ENCODE results near the gene ADISSP. TPM values are rescaled to one million over a fixed set of nuclear protein-coding genes. Genes with fewer than 3 reads are reported as not detected.

The ADISSP gene
- total and polyA plus RNA-seq, 4 donors = 8.6 to 53.7 (median 35.1) TPM

DNA sequence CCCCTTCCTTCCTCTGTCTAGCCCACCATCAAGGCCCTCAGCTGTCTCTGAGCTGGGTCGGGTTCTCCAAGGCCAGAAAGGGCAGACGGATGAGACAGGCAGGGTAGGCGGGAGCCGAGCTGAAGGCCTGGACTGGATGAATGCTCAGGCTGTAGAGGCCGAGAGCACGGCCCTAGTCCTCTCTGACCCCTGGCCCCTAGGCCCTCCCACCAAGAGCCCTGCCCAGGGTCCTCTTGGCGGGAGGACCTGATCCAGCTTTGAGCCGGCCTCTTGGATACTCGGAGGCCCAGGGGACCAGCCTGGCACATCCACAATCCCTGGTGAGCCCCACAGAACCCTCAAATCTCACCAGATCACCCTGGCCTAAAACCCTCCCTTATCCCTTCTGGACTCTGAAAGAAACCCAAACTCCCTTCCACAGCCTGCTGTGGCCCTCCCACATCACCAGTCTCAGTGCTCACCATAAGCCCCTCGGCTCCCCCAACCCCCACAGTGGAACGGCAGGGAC is 8.2 kb downstream of the ADISSP start:
- no peak for DNase-seq
- TF ChIP-seq, protein P1, sequence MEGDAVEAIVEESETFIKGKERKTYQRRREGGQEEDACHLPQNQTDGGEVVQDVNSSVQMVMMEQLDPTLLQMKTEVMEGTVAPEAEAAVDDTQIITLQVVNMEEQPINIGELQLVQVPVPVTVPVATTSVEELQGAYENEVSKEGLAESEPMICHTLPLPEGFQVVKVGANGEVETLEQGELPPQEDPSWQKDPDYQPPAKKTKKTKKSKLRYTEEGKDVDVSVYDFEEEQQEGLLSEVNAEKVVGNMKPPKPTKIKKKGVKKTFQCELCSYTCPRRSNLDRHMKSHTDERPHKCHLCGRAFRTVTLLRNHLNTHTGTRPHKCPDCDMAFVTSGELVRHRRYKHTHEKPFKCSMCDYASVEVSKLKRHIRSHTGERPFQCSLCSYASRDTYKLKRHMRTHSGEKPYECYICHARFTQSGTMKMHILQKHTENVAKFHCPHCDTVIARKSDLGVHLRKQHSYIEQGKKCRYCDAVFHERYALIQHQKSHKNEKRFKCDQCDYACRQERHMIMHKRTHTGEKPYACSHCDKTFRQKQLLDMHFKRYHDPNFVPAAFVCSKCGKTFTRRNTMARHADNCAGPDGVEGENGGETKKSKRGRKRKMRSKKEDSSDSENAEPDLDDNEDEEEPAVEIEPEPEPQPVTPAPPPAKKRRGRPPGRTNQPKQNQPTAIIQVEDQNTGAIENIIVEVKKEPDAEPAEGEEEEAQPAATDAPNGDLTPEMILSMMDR (IDR thresholded peaks at IDR 0.05; ENCODE audit: control extremely low read depth, extremely low read depth) = no peak
- 84 to 94% methylated on average over 11 of the region's 11 CpGs for WGBS, 2 donors

DNA sequence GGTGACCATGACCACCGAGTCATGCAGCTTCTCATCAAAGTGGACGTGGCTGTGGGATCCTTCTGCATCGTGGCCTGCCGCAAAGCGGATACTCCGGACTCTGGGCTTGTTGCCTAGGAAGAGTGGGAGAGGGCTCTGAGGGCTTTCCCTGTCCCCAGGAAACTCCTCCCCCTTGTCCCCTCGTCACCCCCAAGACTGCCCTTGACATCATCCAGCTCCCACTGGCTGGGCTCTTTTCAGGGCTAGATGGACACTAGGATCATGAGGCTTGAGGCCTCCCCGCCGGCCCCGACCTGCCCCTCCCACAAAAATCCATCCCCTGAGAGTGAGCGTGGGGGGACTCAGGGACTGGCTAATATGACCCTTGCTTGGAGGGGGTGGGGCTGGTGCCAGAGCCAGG is 9.0 kb downstream of the ADISSP start:
- TF ChIP-seq, protein P1 (IDR thresholded peaks at IDR 0.05; ENCODE audit: control extremely low read depth, extremely low read depth) = no peak
- peaks cover 0 to 11% (median 3%) of the 10 kb centered on the region in 4 donors for H3K36me3 ChIP-seq (ENCODE audit: control insufficient read depth in 4 of 4, insufficient read depth in 4 of 4, low read length in 4 of 4)
- ATAC-seq (ENCODE audit: insufficient read depth, low FRiP score) (no peak), DNase-seq (no peak)
- H3K9me3 ChIP-seq (ENCODE audit: control insufficient read depth in 4 of 4, insufficient read depth in 3 of 4, low read length in 3 of 4) = no peaks in the 10 kb centered on the region
- 82 to 88% methylated on average over 10 to 11 of the region's 11 CpGs for WGBS, 2 donors
- H3K9ac ChIP-seq (ENCODE audit: insufficient read depth in 1 of 2, low read length in 2 of 2) = no peak overlapping the region
- peak overlapping the region in 1 of 2 donors; percentile 16 for H3K27ac ChIP-seq (ENCODE audit: low read depth in 1 of 2, low read length in 1 of 2)
- no peaks in the 10 kb centered on the region for H3K27me3 ChIP-seq (ENCODE audit: control insufficient read depth in 3 of 3, insufficient read depth in 3 of 3, low read length in 2 of 3)
- H3K4me3 ChIP-seq = no peak overlapping the region
- H3K4me1 ChIP-seq (ENCODE audit: control insufficient read depth in 5 of 5, insufficient read depth in 5 of 5, low read length in 5 of 5) = peaks cover 0 to 13% (median 0%) of the 10 kb centered on the region in 5 donors

More for the DNA sequence above, 8.2 kb downstream of the ADISSP start:
- Histone ChIP-seq H3K9ac (ENCODE audit: insufficient read depth in 1 of 2, low read length in 2 of 2) (no peak overlapping the region), H3K27ac (ENCODE audit: low read depth in 1 of 2, low read length in 1 of 2) (no peak overlapping the region), H3K9me3 (ENCODE audit: control insufficient read depth in 4 of 4, insufficient read depth in 3 of 4, low read length in 3 of 4) (no peaks in the 10 kb centered on the region), H3K27me3 (ENCODE audit: control insufficient read depth in 3 of 3, insufficient read depth in 3 of 3, low read length in 2 of 3) (no peaks in the 10 kb centered on the region), H3K4me3 (no peak overlapping the region), H3K4me1 (ENCODE audit: control insufficient read depth in 5 of 5, insufficient read depth in 5 of 5, low read length in 5 of 5) (peaks cover 0 to 13% (median 0%) of the 10 kb centered on the region in 5 donors), H3K36me3 (ENCODE audit: control insufficient read depth in 4 of 4, insufficient read depth in 4 of 4, low read length in 4 of 4) (peaks cover 0 to 11% (median 3%) of the 10 kb centered on the region in 4 donors)
- ATAC-seq (ENCODE audit: insufficient read depth, low FRiP score) = no peak

DNA sequence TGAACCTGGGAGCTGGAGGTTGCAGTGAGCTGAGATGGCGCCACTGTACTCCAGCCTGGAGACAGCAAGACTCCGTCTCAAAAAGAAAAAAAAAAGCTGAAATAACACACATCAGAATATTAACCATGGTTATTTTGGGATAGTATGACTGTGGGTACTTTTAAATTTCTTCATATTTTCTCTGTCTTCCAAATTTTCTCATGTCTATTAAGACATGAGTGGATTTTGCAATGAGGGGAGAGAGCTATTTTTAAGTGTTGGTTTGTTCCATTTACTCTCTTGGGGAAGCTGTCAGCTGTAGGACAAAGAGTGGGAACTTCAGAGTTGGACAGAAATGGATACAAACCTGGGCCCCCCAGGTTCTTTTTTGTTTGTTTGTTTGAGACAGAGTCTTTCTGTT is 10.3 kb downstream of the ADISSP start:
- peaks cover 0 to 11% (median 0%) of the 10 kb centered on the region in 5 donors for H3K4me1 ChIP-seq (ENCODE audit: control insufficient read depth in 5 of 5, insufficient read depth in 5 of 5, low read length in 5 of 5)
- TF ChIP-seq, protein P1 (IDR thresholded peaks at IDR 0.05; ENCODE audit: control extremely low read depth, extremely low read depth) = no peak

More for the DNA sequence above, 10.3 kb downstream of the ADISSP start:
- DNase-seq = no peak
- H3K27me3 ChIP-seq (ENCODE audit: control insufficient read depth in 3 of 3, insufficient read depth in 3 of 3, low read length in 2 of 3) = no peaks in the 10 kb centered on the region
- no peak for ATAC-seq (ENCODE audit: insufficient read depth, low FRiP score)
- 74 to 90% methylated on average over 2 of the region's 2 CpGs for WGBS, 2 donors
- no peak overlapping the region for H3K9ac ChIP-seq (ENCODE audit: insufficient read depth in 1 of 2, low read length in 2 of 2)
- no peak overlapping the region for H3K27ac ChIP-seq (ENCODE audit: low read depth in 1 of 2, low read length in 1 of 2)
- peaks cover 0 to 14% (median 5%) of the 10 kb centered on the region in 4 donors for H3K36me3 ChIP-seq (ENCODE audit: control insufficient read depth in 4 of 4, insufficient read depth in 4 of 4, low read length in 4 of 4)
- H3K4me3 ChIP-seq = no peak overlapping the region
- H3K9me3 ChIP-seq (ENCODE audit: control insufficient read depth in 4 of 4, insufficient read depth in 3 of 4, low read length in 3 of 4) = no peaks in the 10 kb centered on the region
